Right atrium auricular region (tissue), 2 donors: ENCODE data around the gene PCDHGB5. TPM values are rescaled to one million over a fixed set of nuclear protein-coding genes. Genes with fewer than 3 reads are reported as not detected.
"Not testable (repeated sequence)": the region's sequence is repeated elsewhere in the genome, so short reads cannot be mapped to it uniquely, and the experiment has no call there.

Experiments used
- DNase-seq: peaks from one replicate; pipeline ENCODE4 v3.0.0-alpha.2; 2019; ENCODE audit warnings: low spot score
- H3K27ac ChIP-seq, 2 donors: fragments of 200-600 bp; sonication (generic); 1 replicate in 1 of 2; 2 replicates in 1 of 2; pipeline ENCODE4 v1.5.1; 2016 to 2019
- H3K27me3 ChIP-seq, 2 donors: fragments of 200-600 bp; sonication (generic); one replicate each; pipeline versions ENCODE4 v1.5.1 to v1.6.0; 2017 to 2019
- H3K36me3 ChIP-seq: fragments of 200-600 bp; sonication (generic); one replicate; pipeline ENCODE4 v1.5.1; 2016
- H3K4me1 ChIP-seq, 2 donors: fragments of 200-600 bp; sonication (generic); one replicate each; pipeline versions ENCODE4 v1.5.1 to v1.6.0; 2017 to 2019
- H3K4me3 ChIP-seq, 2 donors: fragments of 200-600 bp; sonication (generic); 1 replicate in 1 of 2; 2 replicates in 1 of 2; pipeline ENCODE4 v1.5.1; 2017 to 2019; ENCODE audit warnings: mild to moderate bottlenecking in 1 of 2, moderate library complexity in 1 of 2
- H3K9me3 ChIP-seq, 2 donors: fragments of 200-600 bp; sonication (generic); one replicate each; pipeline ENCODE4 v1.5.1; 2019
- total RNA-seq, 2 donors: library from RNA; depleted of rRNA; stranded (reverse); fragments of >200 nt; gene quantifications; one replicate each; pipeline ENCODE4 v1.1.0, GENCODE V29; 2016
- TF ChIP-seq, protein P1 (sequence below), 2 donors: fragments of 200-600 bp; sonication (generic); IDR thresholded peaks; one replicate each; pipeline ENCODE4 v1.5.1; 2019; ENCODE audit warnings: antibody characterized with exemption in 2 of 2

Gene PCDHGB5
- 1 to 10 TPM; 9.7 TPM for total RNA-seq

DNA sequence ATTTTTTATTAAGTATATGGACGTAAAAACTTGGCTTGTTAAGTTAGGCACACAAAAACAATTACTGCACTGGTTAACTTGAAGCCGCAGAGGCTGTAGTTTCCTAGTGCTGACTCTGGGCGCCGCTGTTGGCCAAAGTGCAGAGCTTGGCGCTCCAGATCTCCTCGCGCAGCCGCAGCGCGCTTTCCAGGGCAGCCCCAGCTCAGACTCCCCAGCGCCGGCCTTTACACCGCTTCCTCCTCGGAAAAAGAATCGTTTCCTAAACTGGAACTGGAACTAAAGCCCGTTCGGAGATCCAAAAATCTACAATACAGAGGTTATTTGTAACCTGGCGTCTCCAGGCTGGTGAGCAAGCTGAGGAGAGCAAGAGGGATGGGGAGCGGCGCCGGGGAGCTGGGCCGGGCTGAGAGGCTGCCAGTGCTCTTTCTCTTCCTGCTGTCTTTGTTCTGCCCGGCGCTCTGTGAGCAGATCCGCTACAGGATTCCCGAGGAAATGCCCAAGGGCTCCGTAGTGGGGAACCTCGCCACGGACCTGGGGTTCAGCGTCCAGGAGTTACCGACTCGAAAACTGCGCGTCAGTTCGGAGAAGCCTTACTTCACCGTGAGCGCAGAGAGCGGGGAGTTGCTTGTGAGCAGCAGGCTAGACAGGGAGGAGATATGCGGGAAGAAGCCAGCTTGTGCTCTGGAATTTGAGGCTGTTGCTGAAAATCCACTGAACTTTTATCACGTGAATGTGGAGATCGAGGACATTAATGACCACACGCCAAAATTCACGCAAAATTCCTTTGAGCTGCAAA, at the start of gene PCDHGB5:
Gene PCDHGB5, plus strand, starts transcription at position 192 of the 796 bp plus-strand sequence. Its CDS starts 181 bp downstream, at position 373.
- not testable (repeated sequence) for DNase-seq, H3K27me3 ChIP-seq, H3K27ac ChIP-seq, H3K36me3 ChIP-seq
- TF ChIP-seq, protein P1, sequence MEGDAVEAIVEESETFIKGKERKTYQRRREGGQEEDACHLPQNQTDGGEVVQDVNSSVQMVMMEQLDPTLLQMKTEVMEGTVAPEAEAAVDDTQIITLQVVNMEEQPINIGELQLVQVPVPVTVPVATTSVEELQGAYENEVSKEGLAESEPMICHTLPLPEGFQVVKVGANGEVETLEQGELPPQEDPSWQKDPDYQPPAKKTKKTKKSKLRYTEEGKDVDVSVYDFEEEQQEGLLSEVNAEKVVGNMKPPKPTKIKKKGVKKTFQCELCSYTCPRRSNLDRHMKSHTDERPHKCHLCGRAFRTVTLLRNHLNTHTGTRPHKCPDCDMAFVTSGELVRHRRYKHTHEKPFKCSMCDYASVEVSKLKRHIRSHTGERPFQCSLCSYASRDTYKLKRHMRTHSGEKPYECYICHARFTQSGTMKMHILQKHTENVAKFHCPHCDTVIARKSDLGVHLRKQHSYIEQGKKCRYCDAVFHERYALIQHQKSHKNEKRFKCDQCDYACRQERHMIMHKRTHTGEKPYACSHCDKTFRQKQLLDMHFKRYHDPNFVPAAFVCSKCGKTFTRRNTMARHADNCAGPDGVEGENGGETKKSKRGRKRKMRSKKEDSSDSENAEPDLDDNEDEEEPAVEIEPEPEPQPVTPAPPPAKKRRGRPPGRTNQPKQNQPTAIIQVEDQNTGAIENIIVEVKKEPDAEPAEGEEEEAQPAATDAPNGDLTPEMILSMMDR (IDR thresholded peaks at IDR 0.05) = peak; percentile 32 to 76
- peaks cover 0 to 11% of the 10 kb centered on the region in 2 donors for H3K4me1 ChIP-seq
- peaks cover 20 to 84% of the 10 kb centered on the region in 2 donors for H3K9me3 ChIP-seq
- H3K4me3 ChIP-seq = peak within 1 kb of the TSS; percentile 23 to 42

DNA sequence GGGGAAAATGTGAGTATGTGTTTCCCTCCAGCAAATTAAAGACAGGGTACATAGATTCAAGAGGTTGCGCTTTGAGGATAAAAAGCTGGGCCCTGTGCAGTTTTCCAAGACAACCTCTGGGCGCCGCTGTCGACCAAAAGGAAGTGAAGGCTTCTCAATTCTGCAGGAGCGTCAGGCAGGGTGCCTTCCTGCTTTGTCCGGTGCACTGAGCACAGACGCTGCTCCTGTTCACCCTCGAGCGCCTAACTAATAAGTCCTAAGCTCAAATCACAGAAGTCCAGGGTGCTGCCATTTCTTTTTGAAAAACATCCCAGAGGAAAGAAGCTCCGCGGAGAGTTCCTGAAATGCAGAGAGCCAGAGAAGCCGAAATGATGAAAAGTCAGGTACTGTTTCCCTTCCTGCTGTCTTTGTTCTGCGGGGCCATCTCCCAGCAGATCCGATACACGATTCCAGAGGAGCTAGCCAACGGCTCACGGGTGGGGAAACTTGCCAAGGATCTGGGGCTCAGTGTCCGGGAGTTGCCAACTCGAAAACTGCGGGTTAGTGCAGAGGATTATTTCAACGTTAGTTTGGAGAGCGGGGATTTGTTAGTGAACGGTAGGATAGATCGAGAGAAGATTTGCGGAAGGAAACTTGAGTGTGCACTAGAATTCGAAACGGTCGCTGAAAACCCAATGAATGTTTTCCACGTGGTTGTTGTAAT, 47.7 kb upstream of the PCDHGB5 start, which contains the start of gene PCDHGB1:
Gene PCDHGB1, plus strand, starts transcription at position 183 of the 703 bp plus-strand sequence. Its CDS starts 162 bp downstream, at position 345.
- H3K27me3 ChIP-seq = no peaks in the 10 kb centered on the region
- TF ChIP-seq, protein P1 (IDR thresholded peaks at IDR 0.05) = peak; percentile 11 to 66
- no peak within 1 kb of the TSS for H3K27ac ChIP-seq
- no peaks in the 10 kb centered on the region for H3K4me1 ChIP-seq
- no peaks in the 10 kb centered on the region for H3K36me3 ChIP-seq
- peak within 1 kb of the TSS in 1 of 2 donors; percentile 21 for H3K4me3 ChIP-seq
- DNase-seq = no peak
- H3K9me3 ChIP-seq = peaks cover 10 to 84% of the 10 kb centered on the region in 2 donors

DNA sequence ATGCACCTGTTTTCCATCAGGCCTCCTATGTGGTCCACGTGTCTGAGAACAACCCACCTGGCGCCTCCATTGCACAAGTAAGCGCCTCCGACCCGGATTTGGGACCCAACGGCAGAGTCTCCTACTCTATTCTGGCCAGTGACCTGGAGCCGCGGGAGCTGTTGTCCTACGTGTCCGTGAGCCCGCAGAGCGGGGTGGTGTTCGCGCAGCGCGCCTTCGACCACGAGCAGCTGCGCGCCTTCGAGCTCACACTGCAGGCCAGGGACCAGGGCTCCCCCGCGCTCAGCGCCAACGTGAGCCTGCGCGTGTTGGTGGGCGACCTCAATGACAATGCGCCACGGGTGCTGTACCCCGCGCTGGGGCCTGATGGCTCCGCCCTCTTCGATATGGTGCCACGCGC, 46.2 kb upstream of the PCDHGB5 start:
- no peaks in the 10 kb centered on the region for H3K36me3 ChIP-seq
- no peak overlapping the region for H3K27ac ChIP-seq
- H3K4me3 ChIP-seq = no peak overlapping the region
- no peak for DNase-seq
- peaks cover 4 to 91% of the 10 kb centered on the region in 2 donors for H3K9me3 ChIP-seq
- H3K27me3 ChIP-seq = no peaks in the 10 kb centered on the region
- TF ChIP-seq, protein P1 (IDR thresholded peaks at IDR 0.05) = no peak
- H3K4me1 ChIP-seq = no peaks in the 10 kb centered on the region

DNA sequence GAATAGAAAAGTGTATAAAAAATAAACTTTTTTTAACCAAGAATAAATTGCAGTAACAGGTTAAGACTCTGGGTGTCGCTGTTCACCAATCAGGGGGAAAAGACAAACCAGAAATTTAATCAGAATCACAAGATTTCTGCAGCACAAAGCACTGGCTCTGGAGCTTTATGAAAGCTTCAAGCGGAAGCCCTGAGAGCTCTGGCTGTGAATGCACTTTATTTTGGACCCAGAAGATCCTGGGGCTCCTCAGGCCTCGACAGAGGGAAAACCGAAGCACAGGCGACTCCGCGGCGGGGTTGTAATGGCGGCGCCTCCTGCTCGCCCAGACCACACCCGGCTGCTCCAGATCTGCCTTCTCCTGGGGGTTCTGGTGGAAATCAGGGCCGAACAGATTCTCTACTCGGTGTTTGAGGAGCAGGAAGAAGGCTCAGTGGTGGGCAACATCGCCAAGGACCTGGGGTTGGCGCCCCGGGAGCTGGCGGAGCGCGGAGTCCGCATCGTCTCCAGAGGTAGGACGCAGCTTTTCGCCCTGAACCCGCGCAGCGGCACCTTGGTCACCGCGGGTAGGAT, 42.8 kb upstream of the PCDHGB5 start, which contains the start of gene PCDHGA4:
Gene PCDHGA4, plus strand, starts transcription at position 122 of the 570 bp plus-strand sequence. Its CDS starts 87 bp downstream, at position 209.
- peak within 1 kb of the TSS; percentile 28 to 43 for H3K4me3 ChIP-seq
- peaks cover 0 to 97% of the 10 kb centered on the region in 2 donors for H3K9me3 ChIP-seq
- no peaks in the 10 kb centered on the region for H3K27me3 ChIP-seq
- no peaks in the 10 kb centered on the region for H3K36me3 ChIP-seq
- TF ChIP-seq, protein P1 (IDR thresholded peaks at IDR 0.05) = peak in 1 of 2 donors; percentile 67
- H3K4me1 ChIP-seq = no peaks in the 10 kb centered on the region
- peak within 1 kb of the TSS in 1 of 2 donors; percentile 38 for H3K27ac ChIP-seq
- no peak for DNase-seq

DNA sequence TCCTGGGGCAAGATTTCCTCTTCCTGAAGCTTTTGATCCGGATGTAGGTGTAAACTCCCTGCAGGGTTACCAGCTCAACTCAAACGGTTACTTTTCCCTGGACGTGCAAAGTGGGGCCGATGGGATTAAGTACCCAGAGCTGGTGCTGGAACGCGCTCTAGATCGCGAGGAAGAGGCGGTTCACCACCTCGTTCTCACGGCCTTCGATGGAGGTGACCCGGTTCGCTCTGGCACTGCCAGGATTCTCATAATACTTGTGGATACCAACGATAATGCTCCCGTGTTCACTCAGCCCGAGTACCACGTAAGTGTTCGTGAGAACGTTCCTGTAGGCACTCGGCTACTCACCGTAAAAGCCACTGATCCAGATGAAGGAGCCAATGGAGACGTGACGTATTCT, 42.1 kb upstream of the PCDHGB5 start:
- no peaks in the 10 kb centered on the region for H3K27me3 ChIP-seq
- no peak overlapping the region for H3K27ac ChIP-seq
- H3K9me3 ChIP-seq = peaks cover 0 to 97% of the 10 kb centered on the region in 2 donors
- H3K4me3 ChIP-seq = peak overlapping the region in 1 of 2 donors; percentile 43
- no peaks in the 10 kb centered on the region for H3K4me1 ChIP-seq
- DNase-seq = no peak
- TF ChIP-seq, protein P1 (IDR thresholded peaks at IDR 0.05) = no peak
- no peaks in the 10 kb centered on the region for H3K36me3 ChIP-seq
